Natural killer cell (primary cell): ENCODE data around the gene RPL41. TPM values are rescaled to one million over a fixed set of nuclear protein-coding genes. Genes with fewer than 3 reads are reported as not detected.
A peak's percentile ranks its signal among the peaks of the same experiment; 100 is the strongest.

Source experiments
- ATAC-seq, 3 donors: fragments of 150-1000 bp in 2 of 3; fragments of 200-7000 bp in 1 of 3; cut with Tn5 transposase; 1 replicate in 1 of 3; 2 replicates in 2 of 3; pipeline ENCODE4 v1.10.0; 2021; ENCODE audit warnings: mild to moderate bottlenecking in 2 of 3, moderate library complexity in 2 of 3
- DNase-seq, 2 donors: peaks; one replicate each; pipeline versions ENCODE4 v3.0.0 to v3.0.0-alpha.2; 2013 to 2021; ENCODE audit warnings: mixed read lengths in 1 of 2
- H3K27ac ChIP-seq: one replicate; pipeline ENCODE4 v1.5.1; 2013; ENCODE audit warnings: mild to moderate bottlenecking, low read length
- H3K27me3 ChIP-seq: one replicate; pipeline ENCODE4 v1.6.1; 2013; ENCODE audit warnings: low read length; ENCODE audit not compliant: control insufficient read depth, insufficient read depth
- H3K36me3 ChIP-seq: one replicate; pipeline ENCODE4 v1.6.1; 2013; ENCODE audit warnings: low read length; ENCODE audit not compliant: control insufficient read depth, insufficient read depth
- H3K4me1 ChIP-seq: one replicate; pipeline ENCODE4 v1.6.1; 2013; ENCODE audit warnings: low read length; ENCODE audit not compliant: control insufficient read depth, insufficient read depth
- H3K4me3 ChIP-seq: one replicate; pipeline ENCODE4 v1.5.1; 2013; ENCODE audit warnings: low read length
- H3K9me3 ChIP-seq: one replicate; pipeline ENCODE4 v1.6.1; 2013; ENCODE audit warnings: low read length; ENCODE audit not compliant: control insufficient read depth, insufficient read depth
- H3K27ac Mint-ChIP-seq, 2 donors: one replicate each; pipeline ENCODE4 v1.8.0; 2022; ENCODE audit warnings: mild to moderate bottlenecking in 2 of 2, mixed read lengths in 2 of 2, moderate library complexity in 1 of 2
- H3K27me3 Mint-ChIP-seq, 2 donors: one replicate each; pipeline ENCODE4 v1.8.0; 2022; ENCODE audit warnings: low read depth in 2 of 2, mixed read lengths in 2 of 2
- H3K36me3 Mint-ChIP-seq: one replicate; pipeline ENCODE4 v1.8.0; 2022; ENCODE audit warnings: mixed read lengths
- H3K4me1 Mint-ChIP-seq, 2 donors: one replicate each; pipeline ENCODE4 v1.8.0; 2022; ENCODE audit warnings: mixed read lengths in 2 of 2
- H3K4me3 Mint-ChIP-seq: one replicate; pipeline ENCODE4 v1.8.0; 2022; ENCODE audit warnings: mild to moderate bottlenecking, moderate library complexity, mixed read lengths
- H3K9me3 Mint-ChIP-seq, 2 donors: one replicate each; pipeline ENCODE4 v1.8.0; 2022; ENCODE audit warnings: mixed read lengths in 2 of 2
- CTCF ChIP-seq: fragments of 200-600 bp; IDR thresholded peaks from one replicate; pipeline ENCODE4 v1.8.0; 2022; ENCODE audit warnings: antibody characterized with exemption
- whole genome bisulfite sequencing: methylation state at CpG from one replicate; pipeline ENCODE4 v1.1.7; 2013; ENCODE audit warnings: missing lambda C conversion rate; ENCODE audit not compliant: insufficient coverage; 5-methylcytosine and 5-hydroxymethylcytosine counted together
- intact Hi-C: fragments of 100-400 bp; cut with micrococcal nuclease; formaldehyde crosslinking; loops from one replicate; pipeline ENCODE4 v1.14.2; 2022
- total RNA-seq, 4 donors: library from RNA; stranded (reverse); fragments of 120-200 nt in 1 of 4; gene quantifications; one replicate each; pipeline versions ENCODE4 v1.2.3 to v1.2.4, GENCODE V29; 2013 to 2022

RPL41 gene
- total RNA-seq, 3 donors from 2014 or later (not counting 1 experiment from before 2014, with no cell fraction given) = 2,342 to 3,083 (median 3,009) TPM

DNA sequence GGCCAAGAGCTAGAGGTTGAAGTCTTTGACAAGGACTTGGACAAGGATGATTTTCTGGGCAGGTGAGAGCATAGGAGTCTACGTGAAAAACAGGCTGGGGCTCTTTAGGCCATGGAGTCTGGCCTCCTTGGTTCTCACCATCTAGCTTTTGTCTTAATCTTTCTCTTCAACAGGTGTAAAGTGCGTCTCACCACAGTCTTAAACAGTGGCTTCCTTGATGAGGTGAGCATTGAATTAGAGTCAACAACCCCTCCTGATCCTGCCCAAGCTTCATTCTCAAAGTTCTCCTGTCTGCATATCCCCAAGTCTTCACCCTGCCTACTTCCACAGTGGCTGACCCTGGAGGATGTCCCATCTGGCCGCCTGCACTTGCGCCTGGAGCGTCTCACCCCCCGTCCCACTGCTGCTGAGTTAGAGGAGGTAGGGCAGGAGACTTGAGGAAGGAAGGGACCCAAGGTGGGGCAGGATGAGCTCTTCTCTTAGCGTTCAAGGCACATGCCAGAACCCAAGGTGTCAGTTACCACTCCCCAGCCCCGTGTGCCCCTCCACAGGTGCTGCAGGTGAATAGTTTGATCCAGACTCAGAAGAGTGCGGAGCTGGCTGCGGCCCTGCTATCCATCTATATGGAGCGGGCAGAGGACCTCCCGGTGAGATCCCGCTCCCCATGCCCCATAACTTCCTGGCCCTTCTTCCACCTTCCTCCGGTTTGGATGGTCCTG, 21.6 kb downstream of the RPL41 start:
- H3K4me1 Mint-ChIP-seq = peaks cover 7 to 19% of the 10 kb centered on the region in 2 donors
- H3K27me3 Mint-ChIP-seq = no peaks in the 10 kb centered on the region
- intact Hi-C loops = no loop called here
- H3K4me1 ChIP-seq = peaks cover 16% of the 10 kb centered on the region
- peaks cover 35% of the 10 kb centered on the region for H3K36me3 Mint-ChIP-seq
- H3K27ac ChIP-seq = no peak overlapping the region
- peak in 1 of 2 donors; percentile 26 for DNase-seq
- H3K4me3 Mint-ChIP-seq = no peak overlapping the region
- 94% methylated on average over 12 of the region's 14 CpGs for WGBS
- H3K27ac Mint-ChIP-seq = peak overlapping the region; percentile 22 to 72
- TF ChIP-seq CTCF = no peak
- H3K4me3 ChIP-seq = no peak overlapping the region
- H3K27me3 ChIP-seq = no peaks in the 10 kb centered on the region
- no peak for ATAC-seq
- H3K36me3 ChIP-seq = peaks cover 87% of the 10 kb centered on the region
- no peaks in the 10 kb centered on the region for H3K9me3 ChIP-seq
- no peaks in the 10 kb centered on the region for H3K9me3 Mint-ChIP-seq

DNA sequence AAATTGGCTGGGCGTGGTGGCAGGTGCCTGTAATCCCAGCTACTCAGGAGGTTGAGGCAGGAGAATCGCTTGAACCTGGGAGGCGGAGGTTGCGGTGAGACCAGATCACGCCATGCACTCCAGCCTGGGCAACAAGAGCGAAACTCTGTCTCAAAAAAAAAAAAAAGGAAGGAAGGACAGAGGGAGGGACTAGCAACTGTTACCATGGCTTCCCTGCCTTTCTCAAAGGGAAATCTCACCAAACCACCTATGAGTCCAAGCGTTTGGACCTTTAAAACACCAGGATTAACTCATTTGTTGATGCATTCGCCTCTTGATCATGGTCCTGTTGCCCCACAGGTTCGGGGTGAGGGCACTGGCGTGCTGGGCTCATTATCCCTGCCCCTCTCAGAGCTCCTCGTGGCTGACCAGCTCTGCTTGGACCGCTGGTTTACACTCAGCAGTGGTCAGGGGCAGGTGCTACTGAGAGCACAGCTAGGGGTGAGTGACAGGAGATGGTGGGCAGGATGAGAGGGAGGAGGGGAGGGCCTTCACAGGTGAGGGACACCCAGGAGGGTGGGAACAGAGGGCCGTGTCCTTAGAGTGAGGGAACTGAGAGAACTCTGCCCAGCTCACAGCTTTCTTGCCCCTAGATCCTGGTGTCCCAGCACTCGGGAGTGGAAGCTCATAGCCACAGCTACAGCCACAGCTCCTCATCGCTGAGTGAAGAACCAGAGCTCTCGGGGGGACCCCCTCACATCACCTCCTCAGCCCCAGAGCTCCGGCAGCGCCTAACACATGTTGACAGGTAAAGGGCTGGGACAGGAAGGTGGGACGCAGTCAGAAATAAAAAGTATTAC, 25.7 kb downstream of the RPL41 start:
- WGBS = 88% methylated on average over 19 of the region's 19 CpGs
- intact Hi-C loops = no loop called here
- Histone ChIP-seq H3K27me3 (no peaks in the 10 kb centered on the region), H3K36me3 (peaks cover 74% of the 10 kb centered on the region), H3K4me3 (no peak overlapping the region), H3K27ac (no peak overlapping the region), H3K9me3 (no peaks in the 10 kb centered on the region), H3K4me1 (peaks cover 19% of the 10 kb centered on the region)
- Mint-ChIP-seq H3K27me3 (no peaks in the 10 kb centered on the region), H3K9me3 (no peaks in the 10 kb centered on the region), H3K4me3 (no peak overlapping the region), H3K36me3 (peaks cover 42% of the 10 kb centered on the region), H3K4me1 (peaks cover 7 to 16% of the 10 kb centered on the region in 2 donors), H3K27ac (peak overlapping the region; percentile 69 to 75)
- no peak for DNase-seq
- TF ChIP-seq CTCF = no peak
- ATAC-seq = no peak

GRCh38 chr12:56143217-56143616, 26.8 kb downstream of the RPL41 start:
- Histone ChIP-seq H3K27ac (no peak overlapping the region), H3K9me3 (no peaks in the 10 kb centered on the region), H3K36me3 (peaks cover 64% of the 10 kb centered on the region), H3K4me3 (no peak overlapping the region), H3K4me1 (peaks cover 16% of the 10 kb centered on the region), H3K27me3 (no peaks in the 10 kb centered on the region)
- Mint-ChIP-seq H3K27me3 (no peaks in the 10 kb centered on the region), H3K4me3 (no peak overlapping the region), H3K9me3 (no peaks in the 10 kb centered on the region), H3K27ac (peak overlapping the region; percentile 48 to 75), H3K36me3 (peaks cover 41% of the 10 kb centered on the region), H3K4me1 (peaks cover 7 to 15% of the 10 kb centered on the region in 2 donors)
- intact Hi-C loops = no loop called here
- ATAC-seq = no peak
- no peak for TF ChIP-seq CTCF
- peak in 1 of 2 donors; percentile 27 for DNase-seq
- WGBS = 54% methylated on average over 4 of the region's 4 CpGs
